ENCODE measurements around the gene HSPBP1. TPM values are rescaled to one million over a fixed set of nuclear protein-coding genes. Genes with fewer than 3 reads are reported as not detected.

The HSPBP1 gene
- polyA plus RNA-seq, 3 donors, result 12.3 to 17.0 (median 15.3) TPM

DNA sequence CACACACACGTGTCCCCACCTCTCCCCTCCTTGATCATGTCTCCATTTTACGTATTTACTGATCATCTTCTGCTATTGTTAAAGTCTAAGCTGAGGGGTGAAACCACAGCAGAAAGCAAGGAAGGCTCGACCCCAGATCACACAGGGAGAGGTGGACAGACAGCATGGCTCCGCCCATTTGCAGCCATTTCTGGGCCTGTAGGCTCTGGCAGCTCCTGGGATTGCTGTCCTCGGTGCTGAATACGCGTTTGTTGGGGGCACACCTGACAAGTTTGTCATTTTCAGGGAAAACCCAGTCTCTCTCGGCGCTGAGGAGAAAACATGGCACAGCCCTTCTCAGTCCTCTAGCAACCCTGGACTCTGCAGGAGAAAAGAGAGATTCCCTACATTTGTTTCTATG is 59.4 kb downstream of the HSPBP1 start:
- no peak overlapping the region for H3K27ac ChIP-seq (ENCODE audit: low read depth in 1 of 2, low read length in 2 of 2)
- H3K4me2 ChIP-seq (replicated peaks; ENCODE audit: extremely low read depth, low read length, poor library complexity, severe bottlenecking), result no peak overlapping the region
- no peak overlapping the region for H2AFZ ChIP-seq (ENCODE audit: insufficient read depth, low read depth, low read length, poor library complexity, severe bottlenecking)
- WGBS (ENCODE audit: insufficient coverage), result 90% methylated on average over 6 of the region's 9 CpGs
- Mint-ChIP-seq H3K4me1 (peaks cover 13% of the 10 kb centered on the region), H3K9me3 (peaks cover 5 to 10% (median 8%) of the 10 kb centered on the region in 7 donors), H3K4me3 (no peak overlapping the region), H3K36me3 (peaks cover 4 to 14% of the 10 kb centered on the region in 2 donors), H3K27me3 (ENCODE audit: low read depth in 3 of 3) (peaks cover 0 to 6% (median 6%) of the 10 kb centered on the region in 3 donors), H3K27ac (peak overlapping the region in 1 of 7 donors; percentile 40)
- H3K79me2 ChIP-seq (ENCODE audit: insufficient read depth, low read length), result no peaks in the 10 kb centered on the region
- TF ChIP-seq, protein P1, sequence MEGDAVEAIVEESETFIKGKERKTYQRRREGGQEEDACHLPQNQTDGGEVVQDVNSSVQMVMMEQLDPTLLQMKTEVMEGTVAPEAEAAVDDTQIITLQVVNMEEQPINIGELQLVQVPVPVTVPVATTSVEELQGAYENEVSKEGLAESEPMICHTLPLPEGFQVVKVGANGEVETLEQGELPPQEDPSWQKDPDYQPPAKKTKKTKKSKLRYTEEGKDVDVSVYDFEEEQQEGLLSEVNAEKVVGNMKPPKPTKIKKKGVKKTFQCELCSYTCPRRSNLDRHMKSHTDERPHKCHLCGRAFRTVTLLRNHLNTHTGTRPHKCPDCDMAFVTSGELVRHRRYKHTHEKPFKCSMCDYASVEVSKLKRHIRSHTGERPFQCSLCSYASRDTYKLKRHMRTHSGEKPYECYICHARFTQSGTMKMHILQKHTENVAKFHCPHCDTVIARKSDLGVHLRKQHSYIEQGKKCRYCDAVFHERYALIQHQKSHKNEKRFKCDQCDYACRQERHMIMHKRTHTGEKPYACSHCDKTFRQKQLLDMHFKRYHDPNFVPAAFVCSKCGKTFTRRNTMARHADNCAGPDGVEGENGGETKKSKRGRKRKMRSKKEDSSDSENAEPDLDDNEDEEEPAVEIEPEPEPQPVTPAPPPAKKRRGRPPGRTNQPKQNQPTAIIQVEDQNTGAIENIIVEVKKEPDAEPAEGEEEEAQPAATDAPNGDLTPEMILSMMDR (IDR thresholded peaks at IDR 0.05), result no peak
- peaks cover 2 to 7% of the 10 kb centered on the region in 2 donors for H3K36me3 ChIP-seq (replicated peaks in 1 of 2; ENCODE audit: control insufficient read depth in 1 of 2, insufficient read depth in 2 of 2, low read length in 2 of 2)
- H3K4me1 ChIP-seq (ENCODE audit: control insufficient read depth in 1 of 2, insufficient read depth in 2 of 2, low read length in 2 of 2), result peaks cover 12 to 17% of the 10 kb centered on the region in 2 donors
- peaks cover 46% of the 10 kb centered on the region for H4K20me1 ChIP-seq (ENCODE audit: insufficient read depth, low read length)
- no peaks in the 10 kb centered on the region for H3K27me3 ChIP-seq (ENCODE audit: control insufficient read depth in 2 of 2, insufficient read depth in 2 of 2, low read length in 2 of 2)
- H3K9me3 ChIP-seq (replicated peaks in 1 of 2; ENCODE audit: control insufficient read depth in 1 of 2, insufficient read depth in 1 of 2, low read length in 2 of 2), result peaks cover 8% of the 10 kb centered on the region in 2 donors
- intact Hi-C loops (cut with micrococcal nuclease), result no loop called here
- DNase-seq, result no peak
- no peak overlapping the region for H3K4me3 ChIP-seq (replicated peaks in 1 of 3; ENCODE audit: low read depth in 2 of 3, low read length in 3 of 3)
- H3K9ac ChIP-seq (ENCODE audit: insufficient read depth, low read length, poor library complexity, severe bottlenecking), result no peak overlapping the region

DNA sequence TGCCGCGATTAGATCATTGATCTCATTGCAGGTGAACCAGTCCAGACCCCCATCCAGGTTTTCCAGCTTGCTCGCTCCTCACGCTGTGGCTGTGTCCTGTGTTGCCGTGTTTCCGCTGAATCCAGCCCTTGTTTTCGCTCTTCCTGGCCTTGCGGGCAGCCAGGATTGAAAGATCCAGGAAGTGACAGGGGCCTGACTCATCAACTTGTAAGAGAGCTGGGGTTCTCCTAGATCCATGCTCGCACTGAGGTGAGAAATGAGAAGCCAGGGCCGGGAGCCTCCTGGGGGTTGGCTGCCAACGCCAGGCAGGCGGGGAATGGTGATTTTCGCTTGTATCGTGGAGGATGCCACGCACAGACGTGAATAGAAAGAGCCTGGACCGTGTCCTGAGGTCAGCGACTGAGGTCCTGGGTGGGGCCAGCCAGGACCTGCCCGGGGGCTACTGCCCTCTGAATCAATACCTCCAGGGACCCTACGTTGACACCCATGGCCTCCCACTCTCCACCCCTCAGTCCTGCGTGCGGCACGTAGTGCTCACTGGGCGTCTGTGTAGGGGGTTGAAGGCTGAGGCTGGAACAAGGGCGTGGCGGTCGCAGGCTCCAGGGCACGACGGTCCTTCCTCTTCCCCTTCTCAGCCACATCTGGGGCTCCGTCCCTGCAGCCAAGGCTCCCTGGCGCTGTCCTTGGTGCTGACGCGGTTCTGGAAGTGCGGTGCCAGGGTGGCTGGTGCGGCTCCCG is 63.3 kb downstream of the HSPBP1 start:
- H3K4me1 ChIP-seq (ENCODE audit: control insufficient read depth in 1 of 2, insufficient read depth in 2 of 2, low read length in 2 of 2), result peaks cover 12 to 17% of the 10 kb centered on the region in 2 donors
- H3K9ac ChIP-seq (ENCODE audit: insufficient read depth, low read length, poor library complexity, severe bottlenecking), result peak overlapping the region; percentile 42
- H3K4me3 ChIP-seq (replicated peaks in 1 of 3; ENCODE audit: low read depth in 2 of 3, low read length in 3 of 3), result peak overlapping the region; percentile 1 to 61 (median 41)
- TF ChIP-seq, protein P1 (IDR thresholded peaks at IDR 0.05), result no peak
- H3K27me3 Mint-ChIP-seq (ENCODE audit: low read depth in 3 of 3), result peaks cover 10 to 14% (median 10%) of the 10 kb centered on the region in 3 donors
- 7% methylated on average over 27 of the region's 36 CpGs for WGBS (ENCODE audit: insufficient coverage)
- no peaks in the 10 kb centered on the region for H3K36me3 ChIP-seq (replicated peaks in 1 of 2; ENCODE audit: control insufficient read depth in 1 of 2, insufficient read depth in 2 of 2, low read length in 2 of 2)
- peak overlapping the region; percentile 85 to 97 (median 94) for H3K27ac Mint-ChIP-seq
- peaks cover 16 to 27% (median 22%) of the 10 kb centered on the region in 7 donors for H3K9me3 Mint-ChIP-seq
- peaks cover 12% of the 10 kb centered on the region for H3K4me1 Mint-ChIP-seq
- no peaks in the 10 kb centered on the region for H3K27me3 ChIP-seq (ENCODE audit: control insufficient read depth in 2 of 2, insufficient read depth in 2 of 2, low read length in 2 of 2)
- H2AFZ ChIP-seq (ENCODE audit: insufficient read depth, low read depth, low read length, poor library complexity, severe bottlenecking), result peak overlapping the region; percentile 43
- H3K4me2 ChIP-seq (replicated peaks; ENCODE audit: extremely low read depth, low read length, poor library complexity, severe bottlenecking), result peak overlapping the region; percentile 68
- no peaks in the 10 kb centered on the region for H3K79me2 ChIP-seq (ENCODE audit: insufficient read depth, low read length)
- peak; percentile 75 to 91 (median 83) for DNase-seq
- peak overlapping the region; percentile 74 to 88 for H3K4me3 Mint-ChIP-seq
- intact Hi-C loops (cut with micrococcal nuclease), result loop anchor here (1.0 to 5.0 kb wide), 2 partner anchors 41 to 43 kb away; partner anchors contain the start of gene PPP6R1 (in 2 of the 2)
- H3K27ac ChIP-seq (ENCODE audit: low read depth in 1 of 2, low read length in 2 of 2), result peak overlapping the region; percentile 53 to 83
- peaks cover 0 to 4% of the 10 kb centered on the region in 2 donors for H3K36me3 Mint-ChIP-seq
- H3K9me3 ChIP-seq (replicated peaks in 1 of 2; ENCODE audit: control insufficient read depth in 1 of 2, insufficient read depth in 1 of 2, low read length in 2 of 2), result peaks cover 14 to 16% of the 10 kb centered on the region in 2 donors
- H4K20me1 ChIP-seq (ENCODE audit: insufficient read depth, low read length), result peaks cover 18% of the 10 kb centered on the region
